Measurements from ENCODE around the gene MAP3K9. TPM values are rescaled to one million over a fixed set of nuclear protein-coding genes. Genes with fewer than 3 reads are reported as not detected.

MAP3K9 gene
- total and polyA plus RNA-seq, 4 donors, result 2.3 to 14.0 (median 4.3) TPM

GRCh38 chr14:70823281-70823680 lies 14.0 kb upstream of the MAP3K9 start:
- no peak for TF ChIP-seq CTCF (IDR thresholded peaks at IDR 0.05; ENCODE audit: control extremely low read depth, extremely low read depth)

GRCh38 chr14:70822530-70823185 lies 13.3 kb upstream of the MAP3K9 start:
- 8 to 9% methylated on average over 25 to 26 of the region's 26 CpGs for WGBS, 2 donors
- Histone ChIP-seq H3K4me1 (ENCODE audit: control insufficient read depth in 5 of 5, insufficient read depth in 5 of 5, low read length in 5 of 5) (peaks cover 0 to 11% (median 0%) of the 10 kb centered on the region in 5 donors), H3K9me3 (ENCODE audit: control insufficient read depth in 4 of 4, insufficient read depth in 3 of 4, low read length in 3 of 4) (no peaks in the 10 kb centered on the region), H3K9ac (ENCODE audit: insufficient read depth in 1 of 2, low read length in 2 of 2) (no peak overlapping the region), H3K4me3 (peak overlapping the region; percentile 46), H3K27me3 (ENCODE audit: control insufficient read depth in 3 of 3, insufficient read depth in 3 of 3, low read length in 2 of 3) (peaks cover 0 to 41% (median 35%) of the 10 kb centered on the region in 3 donors), H3K27ac (ENCODE audit: low read depth in 1 of 2, low read length in 1 of 2) (no peak overlapping the region), H3K36me3 (ENCODE audit: control insufficient read depth in 4 of 4, insufficient read depth in 4 of 4, low read length in 4 of 4) (no peaks in the 10 kb centered on the region)
- DNase-seq (peak; percentile 35 to 61 (median 55)), ATAC-seq (ENCODE audit: insufficient read depth, low FRiP score) (no peak)
- TF ChIP-seq CTCF (IDR thresholded peaks at IDR 0.05; ENCODE audit: control extremely low read depth, extremely low read depth), result no peak

More at GRCh38 chr14:70823281-70823680, 14.0 kb upstream of the MAP3K9 start:
- Histone ChIP-seq H3K9ac (ENCODE audit: insufficient read depth in 1 of 2, low read length in 2 of 2) (no peak overlapping the region), H3K4me1 (ENCODE audit: control insufficient read depth in 5 of 5, insufficient read depth in 5 of 5, low read length in 5 of 5) (peaks cover 0 to 11% (median 0%) of the 10 kb centered on the region in 5 donors), H3K27me3 (ENCODE audit: control insufficient read depth in 3 of 3, insufficient read depth in 3 of 3, low read length in 2 of 3) (peaks cover 0 to 41% (median 35%) of the 10 kb centered on the region in 3 donors), H3K36me3 (ENCODE audit: control insufficient read depth in 4 of 4, insufficient read depth in 4 of 4, low read length in 4 of 4) (no peaks in the 10 kb centered on the region), H3K4me3 (no peak overlapping the region), H3K27ac (ENCODE audit: low read depth in 1 of 2, low read length in 1 of 2) (no peak overlapping the region), H3K9me3 (ENCODE audit: control insufficient read depth in 4 of 4, insufficient read depth in 3 of 4, low read length in 3 of 4) (no peaks in the 10 kb centered on the region)
- ATAC-seq (ENCODE audit: insufficient read depth, low FRiP score) (no peak), DNase-seq (no peak)
- WGBS, 2 donors, result 66 to 76% methylated on average over 4 of the region's 4 CpGs

- peaks cover 0 to 41% (median 35%) of the 10 kb centered on the region in 3 donors for H3K27me3 ChIP-seq (ENCODE audit: control insufficient read depth in 3 of 3, insufficient read depth in 3 of 3, low read length in 2 of 3)
- no peaks in the 10 kb centered on the region for H3K36me3 ChIP-seq (ENCODE audit: control insufficient read depth in 4 of 4, insufficient read depth in 4 of 4, low read length in 4 of 4)
- H3K4me1 ChIP-seq (ENCODE audit: control insufficient read depth in 5 of 5, insufficient read depth in 5 of 5, low read length in 5 of 5), result peaks cover 0 to 11% (median 3%) of the 10 kb centered on the region in 5 donors
- peak; percentile 67 for ATAC-seq (ENCODE audit: insufficient read depth, low FRiP score)
- no peak overlapping the region for H3K27ac ChIP-seq (ENCODE audit: low read depth in 1 of 2, low read length in 1 of 2)
- WGBS, 2 donors, result 1 to 2% methylated on average over 59 to 77 of the region's 77 CpGs
- TF ChIP-seq CTCF (IDR thresholded peaks at IDR 0.05; ENCODE audit: control extremely low read depth, extremely low read depth), result no peak
- no peaks in the 10 kb centered on the region for H3K9me3 ChIP-seq (ENCODE audit: control insufficient read depth in 4 of 4, insufficient read depth in 3 of 4, low read length in 3 of 4)
- peak overlapping the region; percentile 46 for H3K4me3 ChIP-seq
- peak overlapping the region in 1 of 2 donors; percentile 23 for H3K9ac ChIP-seq (ENCODE audit: insufficient read depth in 1 of 2, low read length in 2 of 2)
- DNase-seq, result peak; percentile 46 to 70 (median 50)
Observed at GRCh38 chr14:70821584-70822529, 12.5 kb upstream of the MAP3K9 start.

Data from lung (tissue), 12 donors.